ENCODE data around the gene SPINK4. TPM values are rescaled to one million over a fixed set of nuclear protein-coding genes. Genes with fewer than 3 reads are reported as not detected.

SPINK4 gene
- total RNA-seq, 1 experiment from 2014 or later = not detected

DNA sequence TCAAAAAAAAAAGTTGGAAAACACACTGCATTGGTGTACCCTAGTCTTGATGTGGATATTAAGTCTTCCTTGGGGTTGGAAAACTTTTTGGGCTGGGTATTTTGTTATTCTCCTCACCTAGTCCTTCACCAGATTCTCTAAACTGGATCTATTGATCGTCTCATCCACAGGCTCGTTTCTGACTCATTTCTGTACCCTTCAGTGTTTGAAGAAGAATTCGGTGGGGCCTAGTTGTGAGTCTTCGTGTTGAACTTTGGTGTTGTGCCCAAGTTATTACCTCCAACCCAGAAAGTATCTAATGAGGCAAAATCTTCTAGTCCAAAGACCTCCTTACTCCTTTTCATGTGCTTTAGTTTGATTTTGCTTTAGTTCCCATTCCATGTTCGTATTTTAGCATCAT lies 51.9 kb downstream of the SPINK4 start:
- Histone ChIP-seq H3K18ac (ENCODE audit: insufficient read length, low read depth, low read length) (no peak overlapping the region), H3K9ac (ENCODE audit: extremely low read depth, insufficient read length, low read length) (no peak overlapping the region), H3T11ph (ENCODE audit: low read length) (no peak overlapping the region), H2BK120ac (ENCODE audit: low read depth, low read length, poor library complexity, severe bottlenecking) (no peak overlapping the region), H2BK15ac (ENCODE audit: low read depth, low read length) (no peak overlapping the region), H3K23ac (ENCODE audit: insufficient read length, low read depth, low read length) (no peak overlapping the region), H2BK5ac (ENCODE audit: insufficient read length, low read length) (no peak overlapping the region), H3K27me3 (ENCODE audit: insufficient read depth, low read length) (no peaks in the 10 kb centered on the region), H2BK12ac (ENCODE audit: insufficient read length, low read depth, low read length) (no peak overlapping the region), H3K4me1 (ENCODE audit: insufficient read depth, low read length) (0 out of 2 replicates have a peak, but pooled peaks cover 2% of the 10 kb centered on the region), H3K56ac (ENCODE audit: insufficient read length, low read depth, low read length) (no peak overlapping the region), H4K91ac (ENCODE audit: insufficient read length, low read depth, low read length) (no peak overlapping the region), H4K20me1 (ENCODE audit: control insufficient read depth, insufficient read depth, insufficient read length) (no peaks in the 10 kb centered on the region), H3K79me2 (ENCODE audit: insufficient read depth, low read length) (peaks cover 15% of the 10 kb centered on the region; the same call in 1 of the 2 replicates), H3K9me3 (ENCODE audit: control insufficient read depth, low read depth, low read length) (no peaks in the 10 kb centered on the region), H3K4ac (ENCODE audit: low read depth, low read length) (no peak overlapping the region), H2AFZ (ENCODE audit: low read length) (no peak overlapping the region), H3K4me2 (ENCODE audit: insufficient read depth, insufficient read length, low read length) (no peak overlapping the region), H4K8ac (replicated peaks; ENCODE audit: insufficient read length, low read depth, low read length) (no peak overlapping the region), H3K27ac (ENCODE audit: insufficient read length, low read depth, low read length) (no peak overlapping the region), H3K79me1 (ENCODE audit: insufficient read depth, low read depth, low read length, poor library complexity, severe bottlenecking) (peaks cover 7% of the 10 kb centered on the region), H3K23me2 (ENCODE audit: insufficient read length, low read depth, low read length, poor library complexity, severe bottlenecking) (no peaks in the 10 kb centered on the region), H2AK5ac (ENCODE audit: insufficient read length, low read length) (no peak overlapping the region), H3K14ac (ENCODE audit: insufficient read depth, low read length) (no peak overlapping the region), H4K5ac (ENCODE audit: insufficient read length, low read depth, low read length) (no peak overlapping the region), H2BK20ac (ENCODE audit: low read depth, low read length, poor library complexity, severe bottlenecking) (no peak overlapping the region)
- H3K4me3 Mint-ChIP-seq = peak overlapping the region; percentile 96 to 99
- no peaks in the 10 kb centered on the region for H3K27me3 Mint-ChIP-seq (ENCODE audit: low read depth)
- no peak for DNase-seq
- peaks cover 13 to 39% (median 37%) of the 10 kb centered on the region in 3 experiments; a peak in 6 of 7 replicates for H3K36me3 Mint-ChIP-seq (ENCODE audit: insufficient read depth in 1 of 3, low read depth in 3 of 3)
- no peak overlapping the region for H3K27ac Mint-ChIP-seq
- TF ChIP-seq CTCF (conservative IDR thresholded peaks at IDR 0.05) = no peak
- peaks cover 0 to 2% of the 10 kb centered on the region in 2 experiments; a peak in 2 of 5 replicates for H3K9me3 Mint-ChIP-seq
- H3K4me1 Mint-ChIP-seq = peaks cover 11 to 15% of the 10 kb centered on the region in 2 experiments
- WGBS (ENCODE audit: extremely low coverage, insufficient read length, low lambda C conversion rate) = no CpG with 5 or more reads among the region's 5 CpGs
